Stimulated activated CD8-positive, alpha-beta memory T cell treated with anti-CD3 and anti-CD28 coated beads, Interleukin-4, amount 100 ng/mL, for 4 hours (primary cell): Measurements from ENCODE around the gene CCN5.

Experiments
- DNase-seq, 2 donors: peaks; one replicate each; pipeline ENCODE4 v3.0.0-alpha.2; 2020; ENCODE audit warnings: low read depth in 2 of 2, low spot score in 1 of 2

CCN5 gene

DNA sequence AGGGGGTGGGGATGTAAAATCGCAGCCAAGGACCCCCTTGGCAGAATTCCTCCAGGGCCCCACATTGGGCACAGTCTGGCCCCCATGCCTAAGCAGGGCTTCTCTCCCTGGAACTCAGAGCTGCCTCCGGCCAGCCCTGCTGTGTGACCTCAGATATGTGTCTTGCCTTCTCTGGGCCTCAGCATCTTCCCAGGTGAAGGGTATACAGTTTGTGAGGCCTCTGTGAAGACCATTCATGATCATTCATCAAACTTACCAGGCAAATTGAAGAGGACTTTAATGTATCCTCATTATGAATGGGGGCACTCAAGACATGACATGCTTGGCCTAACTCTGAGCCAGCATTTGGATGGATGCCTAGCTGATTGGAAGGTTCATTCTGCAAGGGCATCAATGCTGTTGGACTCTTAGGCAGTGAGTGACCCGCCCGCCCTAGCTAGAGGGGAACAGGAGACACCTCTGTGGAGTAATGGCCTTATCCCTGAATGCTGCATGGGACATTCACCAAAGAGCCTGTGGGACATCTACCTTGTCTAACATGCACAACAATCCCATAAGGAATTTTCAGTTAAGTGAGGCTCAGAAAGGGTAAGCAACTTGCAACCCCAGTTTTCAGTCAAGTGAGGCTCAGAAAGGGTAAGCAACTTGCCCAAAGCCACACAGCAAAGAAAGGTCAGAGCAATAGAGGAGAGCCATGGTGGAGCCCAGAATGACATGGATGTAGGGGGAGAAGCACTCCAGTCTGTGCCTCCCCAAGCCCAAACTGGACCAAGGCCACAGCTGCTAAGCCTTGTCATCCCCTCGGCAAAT lies 535 bp downstream of the CCN5 start:
- no peak for DNase-seq

DNA sequence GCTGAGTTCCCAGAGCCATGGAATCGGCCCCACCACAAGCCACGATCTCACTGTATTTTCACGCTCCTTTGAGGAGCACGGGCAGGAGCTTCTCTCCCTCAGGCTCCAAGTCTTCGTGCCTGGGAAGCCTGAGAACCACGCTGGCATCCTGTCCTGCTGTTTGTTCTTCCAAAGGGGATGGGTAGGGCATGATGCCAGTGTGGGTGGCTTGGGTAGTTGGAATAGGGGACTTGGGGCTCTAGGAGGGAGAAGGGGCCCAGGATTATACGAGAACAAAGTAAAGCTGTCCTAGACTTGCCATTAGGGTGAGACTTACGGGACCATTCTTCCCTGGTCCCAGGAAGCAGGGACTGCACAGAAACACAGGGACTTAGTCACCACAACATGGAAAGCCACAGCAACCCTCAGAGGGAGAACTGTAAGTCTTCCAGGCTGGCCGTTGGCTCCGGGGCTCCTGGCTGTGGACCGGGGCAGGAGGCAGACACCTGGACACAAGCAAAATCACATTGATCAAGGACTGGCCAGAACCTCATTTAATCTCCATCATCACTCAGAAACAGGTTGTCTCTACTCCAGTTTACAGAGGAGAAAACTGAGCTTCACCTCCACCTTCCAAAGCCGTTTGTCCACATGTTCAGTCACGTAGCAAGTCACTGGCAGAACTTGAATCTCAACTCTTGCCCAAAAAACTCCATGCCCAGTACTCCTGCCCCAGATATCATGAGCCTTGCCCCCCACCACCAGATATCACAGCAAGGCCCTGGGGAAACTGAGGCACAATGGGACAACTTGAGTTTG lies 1.3 kb downstream of the CCN5 start:
- DNase-seq = no peak

DNA sequence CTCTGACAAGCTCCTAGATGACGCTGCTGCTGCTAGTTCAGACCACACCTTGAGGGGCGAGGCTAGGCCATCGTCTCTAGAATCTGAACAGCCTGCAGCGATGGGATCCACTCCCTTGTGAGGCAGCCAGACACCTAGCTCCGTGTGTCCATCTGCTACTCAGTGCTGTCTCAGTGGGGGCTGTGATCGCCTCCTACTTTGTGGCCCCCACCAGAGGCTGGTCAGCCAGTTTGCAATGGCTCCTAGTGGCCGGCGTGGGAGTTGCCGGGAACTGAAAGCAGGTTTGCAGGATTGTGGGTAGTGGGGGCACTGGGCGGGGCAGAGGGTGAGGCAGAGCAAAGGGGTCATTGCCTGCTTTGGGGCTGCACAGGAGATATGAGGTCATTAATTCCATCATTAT lies 2.8 kb downstream of the CCN5 start:
- no peak for DNase-seq

- DNase-seq = no peak
Measured at GRCh38 chr20:44719841-44720240, 4.7 kb downstream of the CCN5 start.

- DNase-seq = no peak
Measured at GRCh38 chr20:44720621-44720996, 5.4 kb downstream of the CCN5 start.

DNA sequence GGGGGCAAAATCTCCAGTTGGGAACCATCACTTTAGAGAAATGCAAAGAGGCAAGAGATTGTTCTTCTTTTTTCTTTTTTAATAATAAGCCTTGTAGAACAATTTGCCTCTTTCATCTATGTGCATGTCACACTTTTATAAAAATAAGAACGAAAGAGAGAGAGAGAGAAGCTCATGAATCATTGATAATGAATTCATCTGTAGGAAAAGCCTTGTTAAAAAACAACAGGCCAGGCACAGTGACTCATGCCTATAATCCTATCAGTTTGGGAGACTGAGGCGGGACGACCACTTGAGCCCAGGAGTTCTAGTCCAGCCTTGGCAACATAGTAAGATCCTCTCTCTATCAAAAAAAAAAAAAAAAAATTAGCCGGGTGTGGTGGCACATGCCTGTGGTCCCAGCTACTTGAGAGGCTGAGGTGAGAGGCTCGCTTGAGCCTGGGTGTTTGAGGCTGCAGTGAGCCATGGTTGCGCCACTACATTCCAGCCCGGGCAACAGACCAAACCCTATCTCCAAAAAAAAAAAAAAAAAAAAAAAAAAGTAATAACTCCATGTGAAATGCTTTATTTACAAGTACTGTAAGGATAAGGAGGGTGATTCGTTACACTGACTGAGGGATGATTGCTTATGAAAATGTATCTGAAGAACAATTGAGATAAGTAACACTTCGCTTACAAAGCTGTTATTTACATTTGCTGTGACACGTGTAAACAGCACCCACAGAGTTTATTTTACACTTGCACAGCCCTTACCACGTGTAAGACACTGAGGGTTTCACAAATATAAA lies 6.0 kb downstream of the CCN5 start:
- no peak for DNase-seq

DNA sequence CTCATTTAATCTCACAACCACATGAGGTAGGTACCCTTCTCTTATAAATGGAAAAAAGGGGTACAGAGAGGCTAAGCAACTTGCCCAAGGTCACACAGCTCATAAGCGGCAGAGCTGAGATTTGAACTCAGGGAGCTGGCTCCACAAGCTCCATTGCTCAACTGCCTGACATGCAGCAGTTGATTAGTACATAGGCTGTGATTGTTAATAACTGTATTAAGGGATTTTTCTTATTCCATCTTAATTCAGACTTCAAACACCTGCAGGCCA lies 6.6 kb downstream of the CCN5 start:
- DNase-seq = no peak

GRCh38 chr20:44722990-44723389 lies 7.8 kb downstream of the CCN5 start:
- DNase-seq = no peak

- no peak for DNase-seq
Measured at GRCh38 chr20:44723391-44723790, 8.2 kb downstream of the CCN5 start.

- no peak for DNase-seq
Measured at GRCh38 chr20:44723798-44724362, 8.7 kb downstream of the CCN5 start.

- no peak for DNase-seq
Measured at GRCh38 chr20:44724423-44725091, 9.4 kb downstream of the CCN5 start.

GRCh38 chr20:44725837-44726236 lies 10.7 kb downstream of the CCN5 start:
- no peak for DNase-seq

DNA sequence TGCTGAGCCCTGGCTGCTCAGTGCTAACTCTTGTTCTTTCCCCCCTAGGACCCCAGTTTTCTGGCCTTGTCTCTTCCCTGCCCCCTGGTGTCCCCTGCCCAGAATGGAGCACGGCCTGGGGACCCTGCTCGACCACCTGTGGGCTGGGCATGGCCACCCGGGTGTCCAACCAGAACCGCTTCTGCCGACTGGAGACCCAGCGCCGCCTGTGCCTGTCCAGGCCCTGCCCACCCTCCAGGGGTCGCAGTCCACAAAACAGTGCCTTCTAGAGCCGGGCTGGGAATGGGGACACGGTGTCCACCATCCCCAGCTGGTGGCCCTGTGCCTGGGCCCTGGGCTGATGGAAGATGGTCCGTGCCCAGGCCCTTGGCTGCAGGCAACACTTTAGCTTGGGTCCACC lies 11.9 kb downstream of the CCN5 start:
- DNase-seq = no peak

- no peak for DNase-seq
Measured at GRCh38 chr20:44727651-44728050, 12.5 kb downstream of the CCN5 start.

GRCh38 chr20:44728801-44729443 lies 13.8 kb downstream of the CCN5 start:
- no peak for DNase-seq

DNA sequence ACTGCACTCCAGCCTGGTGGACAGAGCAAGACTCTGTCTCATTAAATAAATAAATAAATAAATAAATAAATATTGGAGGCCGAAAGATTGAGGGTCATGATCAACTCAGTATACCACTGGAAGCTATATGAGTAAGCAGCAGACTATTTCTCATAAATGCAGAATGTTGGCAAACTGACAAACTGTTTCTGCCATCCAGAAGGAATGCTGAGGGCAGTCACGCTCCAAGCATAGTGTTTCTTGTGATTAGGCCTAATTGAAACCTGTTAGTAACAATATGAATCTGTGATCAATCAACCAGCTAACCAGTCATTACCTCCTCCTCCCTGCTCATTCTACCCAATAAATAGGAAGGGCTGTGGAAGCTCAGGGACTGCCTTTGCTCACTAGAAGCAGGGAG lies 15.3 kb downstream of the CCN5 start:
- no peak for DNase-seq

DNA sequence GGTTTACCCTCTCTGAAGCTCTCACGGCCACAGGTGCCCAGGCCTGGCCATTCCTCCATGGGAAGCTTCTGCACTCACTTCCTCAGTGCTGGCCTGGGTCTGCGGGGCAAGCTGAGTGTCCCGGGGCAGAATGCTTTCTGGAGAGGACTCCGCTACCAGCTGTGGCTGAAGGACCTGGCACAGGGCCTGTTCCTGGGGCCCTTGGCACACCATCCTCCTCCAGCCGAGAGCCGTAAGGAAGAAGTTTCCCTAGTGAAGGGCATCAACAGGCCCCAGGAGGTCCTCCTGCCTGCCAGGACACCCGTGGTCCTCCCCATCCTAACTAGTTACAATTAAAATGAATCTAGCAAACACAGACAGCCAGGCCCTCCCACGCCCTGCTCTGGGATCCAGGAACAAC lies 16.5 kb downstream of the CCN5 start:
- DNase-seq = no peak

- no peak for DNase-seq
Measured at GRCh38 chr20:44732327-44732726, 17.2 kb downstream of the CCN5 start.

DNA sequence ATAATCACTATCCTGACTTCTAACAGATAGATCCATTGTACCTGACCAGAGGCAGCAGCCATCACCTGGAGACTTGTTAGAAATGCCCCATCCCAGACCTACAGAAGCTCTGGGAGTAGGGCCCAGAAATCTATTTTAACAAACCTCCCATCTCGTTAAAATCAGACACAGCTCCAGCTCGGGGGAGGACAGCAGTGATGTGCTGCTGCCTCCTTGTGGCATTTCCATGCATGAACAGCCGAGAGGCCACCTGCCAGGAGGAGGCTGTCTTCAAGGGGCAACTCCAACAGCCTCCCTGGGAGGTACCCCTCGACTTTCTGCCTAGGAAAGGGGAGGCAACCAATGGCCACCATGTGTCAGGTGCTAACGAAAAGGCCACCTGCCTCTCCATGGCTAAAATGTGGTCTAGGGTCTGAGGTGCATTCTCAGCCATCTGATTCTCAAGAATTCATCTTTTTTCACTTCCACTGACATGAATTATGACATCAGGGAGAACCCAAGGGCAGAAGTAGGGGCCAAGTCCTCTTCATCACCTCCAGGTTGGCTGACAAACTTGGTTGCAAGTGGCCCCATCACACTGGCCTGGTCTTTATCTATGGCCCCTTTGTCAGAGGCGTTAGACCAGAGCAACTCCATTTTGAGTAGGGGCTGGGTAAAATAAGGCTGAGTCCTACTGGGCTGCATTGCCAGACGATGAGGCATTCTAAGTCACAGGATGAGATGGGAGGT lies 18.3 kb downstream of the CCN5 start:
- DNase-seq = peak; percentile 12 to 20

- no peak for DNase-seq
Measured at GRCh38 chr20:44734938-44735337, 19.8 kb downstream of the CCN5 start.
